Astrocyte (in vitro differentiated cells and primary cell): Measurements from ENCODE around the gene RPRD1B. TPM values are rescaled to one million over a fixed set of nuclear protein-coding genes. Genes with fewer than 3 reads are reported as not detected.
A peak's percentile ranks its signal among the peaks of the same experiment; 100 is the strongest.

Experiments used
- DNase-seq: peaks from one replicate; pipeline ENCODE4 v3.0.0-alpha.2; 2010; ENCODE audit warnings: low read depth
- FAIRE-seq: peaks from 2 replicates; lab custom pipeline; 2011; peaks lifted over from hg19 to GRCh38; lab: Jason Lieb, UNC
- H2AFZ ChIP-seq: 2 replicates; pipeline ENCODE4 v1.6.0; 2012; ENCODE audit warnings: low read depth, low read length, inconsistent platforms
- H3K27ac ChIP-seq: 2 replicates; pipeline ENCODE4 v1.5.1; 2011; ENCODE audit warnings: low read depth, low read length, inconsistent platforms
- H3K27me3 ChIP-seq: 2 replicates; pipeline ENCODE4 v1.6.0; 2011; ENCODE audit warnings: low read length, inconsistent platforms; ENCODE audit not compliant: insufficient read depth
- H3K36me3 ChIP-seq: 2 replicates; pipeline ENCODE4 v1.5.1; 2011; ENCODE audit warnings: low read length, inconsistent platforms; ENCODE audit not compliant: insufficient read depth
- H3K4me1 ChIP-seq: 2 replicates; pipeline ENCODE4 v1.5.1; 2011; ENCODE audit warnings: low read length, inconsistent platforms; ENCODE audit not compliant: insufficient read depth
- H3K4me2 ChIP-seq: 2 replicates; pipeline ENCODE4 v1.6.0; 2012; ENCODE audit warnings: low read length, inconsistent platforms
- H3K4me3 ChIP-seq: 2 replicates; pipeline ENCODE4 v1.5.1; 2011; ENCODE audit warnings: low read depth, mild to moderate bottlenecking, low read length, inconsistent platforms; ENCODE audit not compliant: insufficient read depth
- H3K79me2 ChIP-seq: 2 replicates; pipeline ENCODE4 v1.6.0; 2012; ENCODE audit warnings: mild to moderate bottlenecking, low read length, inconsistent platforms; ENCODE audit not compliant: insufficient read depth
- H3K9ac ChIP-seq: 2 replicates; pipeline ENCODE4 v1.6.0; 2012; ENCODE audit warnings: mild to moderate bottlenecking, low read length, inconsistent platforms
- H3K9me3 ChIP-seq: 2 replicates; pipeline ENCODE4 v1.5.1; 2012; ENCODE audit warnings: low read depth, mild to moderate bottlenecking, low read length, inconsistent platforms; ENCODE audit not compliant: insufficient read depth
- H4K20me1 ChIP-seq: 2 replicates; pipeline ENCODE4 v1.6.0; 2012; ENCODE audit warnings: low read length, inconsistent platforms; ENCODE audit not compliant: insufficient read depth
- H3K27ac Mint-ChIP-seq: one replicate; pipeline ENCODE4 v1.8.0; 2021; ENCODE audit warnings: mild to moderate bottlenecking, mixed read lengths; ENCODE audit not compliant: unreplicated experiment
- H3K27me3 Mint-ChIP-seq: one replicate; pipeline ENCODE4 v1.8.0; 2021; ENCODE audit warnings: low read depth, mixed read lengths; ENCODE audit not compliant: unreplicated experiment
- H3K36me3 Mint-ChIP-seq: one replicate; pipeline ENCODE4 v1.8.0; 2021; ENCODE audit warnings: low read depth, mixed read lengths; ENCODE audit not compliant: unreplicated experiment
- H3K4me1 Mint-ChIP-seq: one replicate; pipeline ENCODE4 v1.8.0; 2021; ENCODE audit warnings: low read depth, mixed read lengths; ENCODE audit not compliant: unreplicated experiment
- H3K4me3 Mint-ChIP-seq: one replicate; pipeline ENCODE4 v1.8.0; 2021; ENCODE audit warnings: mild to moderate bottlenecking, moderate library complexity, mixed read lengths; ENCODE audit not compliant: unreplicated experiment
- H3K9me3 Mint-ChIP-seq: one replicate; pipeline ENCODE4 v1.8.0; 2021; ENCODE audit warnings: mild to moderate bottlenecking, mixed read lengths; ENCODE audit not compliant: unreplicated experiment
- EZH2 ChIP-seq: IDR thresholded peaks from 2 replicates; pipeline ENCODE4 v1.6.1; 2012; ENCODE audit warnings: mild to moderate bottlenecking, low read length, inconsistent platforms; ENCODE audit not compliant: insufficient read depth
- total RNA-seq: library from RNA; stranded (reverse); gene quantifications from 2 replicates; pipeline ENCODE4 v1.2.1, GENCODE V29; 2021
- TF ChIP-seq, protein P1 (sequence below): IDR thresholded peaks from 2 replicates; pipeline ENCODE4 v1.5.1; 2011; ENCODE audit warnings: low read depth, mild to moderate bottlenecking, inconsistent platforms, low read length, moderate library complexity; ENCODE audit not compliant: insufficient read depth

Gene RPRD1B
- total RNA-seq, 1 donor from 2014 or later, result 20.7 TPM

DNA sequence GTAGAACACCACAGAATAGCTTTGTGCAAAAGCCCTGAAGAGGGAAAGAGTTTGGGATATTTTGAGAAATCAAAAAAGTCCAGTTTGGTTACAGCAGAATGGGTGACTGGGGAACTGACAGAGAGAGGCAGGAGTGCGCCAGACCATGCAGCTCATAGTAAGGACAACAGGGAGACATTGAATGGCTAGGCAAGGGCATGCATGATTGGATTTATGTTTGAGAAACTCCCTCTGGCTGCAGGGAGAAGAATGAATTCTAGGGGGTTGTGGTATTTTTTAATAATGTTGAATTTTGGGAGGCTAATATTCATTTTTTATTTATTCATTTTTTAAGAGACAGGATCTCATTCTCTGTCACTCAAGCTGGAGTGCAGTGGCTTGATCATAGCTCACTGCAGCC lies 81.7 kb downstream of the RPRD1B start:
- H3K4me3 ChIP-seq, result no peak overlapping the region
- no peak overlapping the region for H3K27ac ChIP-seq
- H3K9me3 Mint-ChIP-seq, result no peaks in the 10 kb centered on the region
- no peak for TF ChIP-seq EZH2
- TF ChIP-seq, protein P1, sequence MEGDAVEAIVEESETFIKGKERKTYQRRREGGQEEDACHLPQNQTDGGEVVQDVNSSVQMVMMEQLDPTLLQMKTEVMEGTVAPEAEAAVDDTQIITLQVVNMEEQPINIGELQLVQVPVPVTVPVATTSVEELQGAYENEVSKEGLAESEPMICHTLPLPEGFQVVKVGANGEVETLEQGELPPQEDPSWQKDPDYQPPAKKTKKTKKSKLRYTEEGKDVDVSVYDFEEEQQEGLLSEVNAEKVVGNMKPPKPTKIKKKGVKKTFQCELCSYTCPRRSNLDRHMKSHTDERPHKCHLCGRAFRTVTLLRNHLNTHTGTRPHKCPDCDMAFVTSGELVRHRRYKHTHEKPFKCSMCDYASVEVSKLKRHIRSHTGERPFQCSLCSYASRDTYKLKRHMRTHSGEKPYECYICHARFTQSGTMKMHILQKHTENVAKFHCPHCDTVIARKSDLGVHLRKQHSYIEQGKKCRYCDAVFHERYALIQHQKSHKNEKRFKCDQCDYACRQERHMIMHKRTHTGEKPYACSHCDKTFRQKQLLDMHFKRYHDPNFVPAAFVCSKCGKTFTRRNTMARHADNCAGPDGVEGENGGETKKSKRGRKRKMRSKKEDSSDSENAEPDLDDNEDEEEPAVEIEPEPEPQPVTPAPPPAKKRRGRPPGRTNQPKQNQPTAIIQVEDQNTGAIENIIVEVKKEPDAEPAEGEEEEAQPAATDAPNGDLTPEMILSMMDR, result no peak
- H3K9ac ChIP-seq, result no peak overlapping the region
- H4K20me1 ChIP-seq, result no peaks in the 10 kb centered on the region
- no peak for FAIRE-seq
- H3K9me3 ChIP-seq, result no peaks in the 10 kb centered on the region
- peaks cover 40% of the 10 kb centered on the region for H3K4me1 Mint-ChIP-seq
- no peaks in the 10 kb centered on the region for H3K79me2 ChIP-seq
- no peaks in the 10 kb centered on the region for H3K27me3 Mint-ChIP-seq
- H3K36me3 Mint-ChIP-seq, result no peaks in the 10 kb centered on the region
- no peak for DNase-seq
- no peaks in the 10 kb centered on the region for H3K27me3 ChIP-seq
- H3K4me1 ChIP-seq, result peaks cover 18% of the 10 kb centered on the region
- no peak overlapping the region for H2AFZ ChIP-seq
- H3K27ac Mint-ChIP-seq, result peak overlapping the region; percentile 50
- no peak overlapping the region for H3K4me3 Mint-ChIP-seq
- no peak overlapping the region for H3K4me2 ChIP-seq
- H3K36me3 ChIP-seq, result no peaks in the 10 kb centered on the region

DNA sequence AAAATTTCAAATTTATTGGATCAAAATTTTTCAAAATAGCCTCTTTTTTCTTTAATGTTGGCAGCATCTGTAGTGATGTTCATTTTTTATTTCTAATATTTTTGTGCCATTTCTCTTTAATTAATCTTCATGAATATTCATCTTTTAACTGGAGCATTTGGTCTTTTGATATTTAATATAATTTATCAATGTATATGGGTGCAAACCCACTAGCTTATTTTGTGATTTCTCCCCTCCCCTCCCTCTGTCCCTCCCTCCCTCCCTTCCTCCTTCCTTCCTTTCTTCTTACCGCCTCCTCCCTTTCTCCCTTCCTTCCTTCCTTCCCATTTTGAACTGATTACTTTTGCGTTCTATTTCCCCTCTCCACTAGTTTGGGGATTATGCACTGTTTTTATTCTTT lies 82.3 kb downstream of the RPRD1B start:
- DNase-seq, result no peak
- Histone ChIP-seq H3K4me2 (no peak overlapping the region), H3K4me1 (peaks cover 12% of the 10 kb centered on the region), H3K27me3 (no peaks in the 10 kb centered on the region), H3K4me3 (no peak overlapping the region), H4K20me1 (no peaks in the 10 kb centered on the region), H3K9me3 (no peaks in the 10 kb centered on the region), H2AFZ (no peak overlapping the region), H3K27ac (no peak overlapping the region), H3K9ac (no peak overlapping the region), H3K36me3 (no peaks in the 10 kb centered on the region), H3K79me2 (no peaks in the 10 kb centered on the region)
- no peaks in the 10 kb centered on the region for H3K27me3 Mint-ChIP-seq
- no peak for FAIRE-seq
- TF ChIP-seq, protein P1, result no peak
- TF ChIP-seq EZH2, result no peak
- H3K36me3 Mint-ChIP-seq, result no peaks in the 10 kb centered on the region
- H3K4me1 Mint-ChIP-seq, result peaks cover 35% of the 10 kb centered on the region
- H3K4me3 Mint-ChIP-seq, result no peak overlapping the region
- H3K27ac Mint-ChIP-seq, result no peak overlapping the region
- no peaks in the 10 kb centered on the region for H3K9me3 Mint-ChIP-seq

DNA sequence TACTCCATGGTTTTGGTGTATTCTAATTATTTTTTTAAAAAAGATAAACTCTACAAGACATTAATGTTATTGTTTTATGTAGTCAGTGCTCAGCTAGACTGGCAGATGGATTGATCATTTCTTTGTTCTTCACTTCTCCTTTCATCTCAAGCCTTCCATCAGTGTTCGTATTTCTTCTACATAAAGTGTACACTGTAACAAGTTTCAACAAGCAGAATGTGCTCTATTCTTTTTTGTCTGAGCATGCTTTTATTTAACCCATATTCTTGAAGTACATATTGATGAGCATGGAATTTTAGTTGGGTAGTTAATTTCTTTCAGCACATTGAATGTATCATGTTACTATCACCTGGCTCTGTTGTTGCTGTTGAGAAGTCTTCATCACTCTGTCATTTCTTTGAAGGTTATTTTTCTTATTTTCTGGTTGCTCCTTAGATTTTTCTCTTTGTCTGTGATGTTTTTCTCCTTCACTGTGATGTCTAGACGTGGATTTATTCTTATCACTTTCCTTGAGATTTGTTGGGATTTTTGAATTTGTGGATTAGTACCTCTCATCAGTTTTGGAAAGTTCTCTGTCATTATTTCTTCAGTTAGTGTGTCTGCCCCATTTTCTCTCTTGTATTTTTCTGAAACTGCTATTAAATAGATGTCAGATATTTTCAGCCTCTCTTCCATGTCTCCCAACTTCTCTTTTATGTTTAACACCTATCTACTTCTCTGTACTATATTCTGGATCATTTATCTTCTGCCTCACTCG lies 83.0 kb downstream of the RPRD1B start:
- Histone ChIP-seq H3K9me3 (no peaks in the 10 kb centered on the region), H3K4me2 (no peak overlapping the region), H3K36me3 (no peaks in the 10 kb centered on the region), H3K4me3 (no peak overlapping the region), H3K4me1 (peaks cover 10% of the 10 kb centered on the region), H4K20me1 (no peaks in the 10 kb centered on the region), H2AFZ (no peak overlapping the region), H3K27me3 (no peaks in the 10 kb centered on the region), H3K9ac (no peak overlapping the region), H3K79me2 (no peaks in the 10 kb centered on the region), H3K27ac (no peak overlapping the region)
- Mint-ChIP-seq H3K9me3 (no peaks in the 10 kb centered on the region), H3K4me3 (no peak overlapping the region), H3K27ac (peak overlapping the region; percentile 85), H3K27me3 (no peaks in the 10 kb centered on the region), H3K4me1 (peaks cover 33% of the 10 kb centered on the region), H3K36me3 (no peaks in the 10 kb centered on the region)
- no peak for FAIRE-seq
- no peak for DNase-seq
- TF ChIP-seq, protein P1, result no peak
- no peak for TF ChIP-seq EZH2
